Nephron (organoid): ENCODE measurements around the gene MCUB.

Experiments
- H3K27ac Mint-ChIP-seq, 3 experiments: 2 replicates each; pipeline ENCODE4 v1.8.0; 2020; ENCODE audit warnings: mixed read lengths in 3 of 3, mild to moderate bottlenecking in 2 of 3, moderate library complexity in 1 of 3
- H3K27me3 Mint-ChIP-seq: 2 replicates; pipeline ENCODE4 v1.8.0; 2021; ENCODE audit warnings: low read depth, mild to moderate bottlenecking, moderate library complexity, mixed read lengths
- H3K36me3 Mint-ChIP-seq: 2 replicates; pipeline ENCODE4 v1.8.0; 2020; ENCODE audit warnings: low read depth, mixed read lengths
- H3K4me1 Mint-ChIP-seq: 2 replicates; pipeline ENCODE4 v1.8.0; 2020; ENCODE audit warnings: mixed read lengths
- H3K4me3 Mint-ChIP-seq, 3 experiments: 2 replicates each; pipeline ENCODE4 v1.8.0; 2020; ENCODE audit warnings: mild to moderate bottlenecking in 3 of 3, mixed read lengths in 3 of 3, moderate library complexity in 2 of 3
- H3K9me3 Mint-ChIP-seq: 2 replicates; pipeline ENCODE4 v1.8.0; 2020; ENCODE audit warnings: mixed read lengths
- TF ChIP-seq, protein P1 (sequence below), 3 experiments: fragments of 200-600 bp; sonication (generic); IDR thresholded peaks; one replicate each; pipeline ENCODE4 v1.5.0; 2021; ENCODE audit warnings: antibody characterized with exemption in 3 of 3; ENCODE audit not compliant: unreplicated experiment in 3 of 3

The MCUB gene

DNA sequence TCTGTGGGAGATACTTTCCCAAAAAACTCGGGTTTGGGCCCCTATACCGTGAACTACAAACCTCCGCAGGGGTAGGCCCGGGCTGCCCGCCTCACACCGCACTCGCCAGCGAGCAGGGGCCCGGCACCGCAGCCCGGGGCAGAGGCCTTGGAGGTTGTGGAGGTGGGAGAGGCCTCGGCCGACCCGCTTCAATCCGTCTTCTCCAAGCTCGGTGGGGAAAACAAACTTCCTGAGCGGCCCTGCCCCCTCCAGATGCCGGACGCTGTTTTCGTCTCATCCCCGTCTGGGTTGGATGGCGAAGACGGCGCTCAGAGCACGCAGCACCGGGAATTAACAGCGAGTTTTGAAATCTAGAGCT lies 442 bp upstream of the MCUB start:
- peaks cover 2% of the 10 kb centered on the region for H3K9me3 Mint-ChIP-seq
- H3K27me3 Mint-ChIP-seq: peaks cover 31% of the 10 kb centered on the region
- H3K4me1 Mint-ChIP-seq: peaks cover 16% of the 10 kb centered on the region
- H3K4me3 Mint-ChIP-seq: peak overlapping the region; percentile 81 to 83 (median 83)
- TF ChIP-seq, protein P1, sequence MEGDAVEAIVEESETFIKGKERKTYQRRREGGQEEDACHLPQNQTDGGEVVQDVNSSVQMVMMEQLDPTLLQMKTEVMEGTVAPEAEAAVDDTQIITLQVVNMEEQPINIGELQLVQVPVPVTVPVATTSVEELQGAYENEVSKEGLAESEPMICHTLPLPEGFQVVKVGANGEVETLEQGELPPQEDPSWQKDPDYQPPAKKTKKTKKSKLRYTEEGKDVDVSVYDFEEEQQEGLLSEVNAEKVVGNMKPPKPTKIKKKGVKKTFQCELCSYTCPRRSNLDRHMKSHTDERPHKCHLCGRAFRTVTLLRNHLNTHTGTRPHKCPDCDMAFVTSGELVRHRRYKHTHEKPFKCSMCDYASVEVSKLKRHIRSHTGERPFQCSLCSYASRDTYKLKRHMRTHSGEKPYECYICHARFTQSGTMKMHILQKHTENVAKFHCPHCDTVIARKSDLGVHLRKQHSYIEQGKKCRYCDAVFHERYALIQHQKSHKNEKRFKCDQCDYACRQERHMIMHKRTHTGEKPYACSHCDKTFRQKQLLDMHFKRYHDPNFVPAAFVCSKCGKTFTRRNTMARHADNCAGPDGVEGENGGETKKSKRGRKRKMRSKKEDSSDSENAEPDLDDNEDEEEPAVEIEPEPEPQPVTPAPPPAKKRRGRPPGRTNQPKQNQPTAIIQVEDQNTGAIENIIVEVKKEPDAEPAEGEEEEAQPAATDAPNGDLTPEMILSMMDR (IDR thresholded peaks at IDR 0.05; ENCODE audit: unreplicated experiment in 3 of 3): no peak
- peak overlapping the region in 1 of 3 experiments; percentile 58 for H3K27ac Mint-ChIP-seq
- H3K36me3 Mint-ChIP-seq: peaks cover 10% of the 10 kb centered on the region

DNA sequence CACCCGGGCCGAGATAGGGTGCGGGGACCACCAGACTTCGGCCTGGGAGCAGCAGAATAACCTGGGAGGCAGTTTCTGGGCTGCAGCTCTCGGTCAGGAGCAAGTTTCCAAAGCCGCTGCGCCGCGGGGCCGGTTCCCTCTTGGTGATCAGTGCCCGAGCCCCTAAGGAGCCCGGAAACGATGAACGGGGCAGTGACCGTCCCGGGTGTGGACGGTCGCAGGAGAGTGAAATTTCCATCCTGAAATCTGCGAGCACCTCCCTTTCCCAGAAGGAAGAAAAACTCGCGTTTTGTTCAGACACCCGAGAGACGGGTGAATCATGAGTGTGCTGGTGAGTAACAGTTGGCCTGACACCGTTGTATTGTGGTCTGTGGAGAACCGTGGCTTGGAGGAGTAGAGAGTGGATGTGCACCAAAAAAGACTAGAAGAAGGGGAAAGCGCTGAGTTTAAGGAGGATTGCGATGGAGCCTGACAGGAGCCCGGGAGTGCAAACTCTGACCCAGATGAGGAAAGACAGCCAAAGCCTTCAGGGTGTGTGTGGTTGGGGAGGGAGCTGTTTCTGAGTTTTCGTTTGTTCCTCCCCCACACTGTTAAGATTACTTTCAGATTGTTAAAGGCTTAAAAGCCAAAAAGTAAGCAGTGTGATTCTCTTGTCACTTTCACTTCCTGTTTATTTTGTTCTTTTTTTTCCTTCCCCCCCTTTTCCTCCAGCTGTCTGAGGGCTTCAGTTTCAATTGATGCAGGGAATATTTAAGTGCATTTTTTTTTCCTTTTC lies 828 bp downstream of the MCUB start:
- peaks cover 35% of the 10 kb centered on the region for H3K27me3 Mint-ChIP-seq
- peak overlapping the region; percentile 51 to 76 (median 62) for H3K27ac Mint-ChIP-seq
- H3K4me3 Mint-ChIP-seq: peak overlapping the region; percentile 76 to 87 (median 83)
- TF ChIP-seq, protein P1 (IDR thresholded peaks at IDR 0.05; ENCODE audit: unreplicated experiment in 3 of 3): no peak
- peaks cover 2% of the 10 kb centered on the region for H3K9me3 Mint-ChIP-seq
- H3K4me1 Mint-ChIP-seq: peaks cover 16% of the 10 kb centered on the region
- H3K36me3 Mint-ChIP-seq: peaks cover 5% of the 10 kb centered on the region

DNA sequence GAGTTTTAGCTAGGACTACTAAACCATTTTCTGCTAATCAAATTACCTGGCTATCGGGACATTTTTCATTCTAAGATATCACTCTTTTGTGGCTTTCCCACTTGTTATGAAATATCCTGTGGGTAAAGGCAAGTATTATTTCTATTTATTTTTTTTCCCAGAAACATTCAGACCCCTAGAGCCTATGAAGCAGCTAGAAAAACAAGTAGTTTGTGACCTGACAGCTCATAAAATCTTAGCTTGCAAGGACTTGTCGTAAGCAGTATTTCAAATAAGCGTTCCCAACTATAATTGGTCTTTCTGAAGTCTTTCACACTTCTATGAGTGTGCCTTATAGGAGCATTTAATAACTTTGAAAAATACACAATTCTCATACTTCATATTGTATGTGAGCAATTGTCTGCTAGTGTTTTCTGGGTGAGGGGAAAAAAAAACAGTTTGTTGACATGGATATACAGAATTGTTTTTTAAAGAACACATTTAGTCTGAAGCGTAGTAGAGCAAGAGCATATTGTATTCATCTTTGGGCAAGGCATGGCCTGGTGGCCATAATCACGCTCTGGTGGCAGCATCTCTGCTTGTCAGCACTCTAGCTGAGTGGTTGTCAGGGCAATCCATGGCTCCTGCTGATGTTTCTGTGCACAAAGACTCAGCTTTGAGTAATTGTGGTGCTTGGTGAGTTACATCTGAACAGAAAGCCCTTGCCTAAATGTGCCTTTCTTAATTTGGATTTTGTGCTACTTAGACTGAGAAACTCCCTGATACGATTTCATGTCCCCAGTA lies 2.6 kb downstream of the MCUB start:
- Mint-ChIP-seq H3K9me3 (no peaks in the 10 kb centered on the region), H3K27ac (no peak overlapping the region), H3K4me3 (peak overlapping the region; percentile 6 to 63 (median 44)), H3K27me3 (peaks cover 35% of the 10 kb centered on the region), H3K36me3 (no peaks in the 10 kb centered on the region), H3K4me1 (peaks cover 16% of the 10 kb centered on the region)
- TF ChIP-seq, protein P1 (IDR thresholded peaks at IDR 0.05; ENCODE audit: unreplicated experiment in 3 of 3): no peak

DNA sequence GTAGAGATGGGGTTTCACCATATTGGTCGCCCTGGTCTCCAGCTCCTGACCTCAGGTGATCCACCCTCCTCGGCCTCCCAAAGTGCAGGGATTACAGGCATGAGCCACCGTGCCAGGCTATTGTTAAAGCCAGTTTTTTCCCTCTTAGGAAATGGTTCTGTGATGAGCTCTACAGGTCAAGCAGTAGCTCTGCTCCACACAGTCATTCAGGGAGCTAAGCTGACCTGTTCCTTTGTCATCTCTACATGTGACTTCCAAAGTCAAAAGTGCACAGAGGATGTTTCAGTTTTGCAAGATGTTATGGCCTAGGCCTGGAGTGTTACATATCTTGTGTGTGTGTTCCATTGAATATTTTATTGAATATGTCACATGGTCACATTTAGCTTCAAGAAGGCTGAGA lies 11.4 kb downstream of the MCUB start:
- peaks cover 6% of the 10 kb centered on the region for H3K4me1 Mint-ChIP-seq
- no peak overlapping the region for H3K4me3 Mint-ChIP-seq
- no peak overlapping the region for H3K27ac Mint-ChIP-seq
- H3K27me3 Mint-ChIP-seq: no peaks in the 10 kb centered on the region
- H3K36me3 Mint-ChIP-seq: no peaks in the 10 kb centered on the region
- peaks cover 5% of the 10 kb centered on the region for H3K9me3 Mint-ChIP-seq
- TF ChIP-seq, protein P1 (IDR thresholded peaks at IDR 0.05; ENCODE audit: unreplicated experiment in 3 of 3): no peak

DNA sequence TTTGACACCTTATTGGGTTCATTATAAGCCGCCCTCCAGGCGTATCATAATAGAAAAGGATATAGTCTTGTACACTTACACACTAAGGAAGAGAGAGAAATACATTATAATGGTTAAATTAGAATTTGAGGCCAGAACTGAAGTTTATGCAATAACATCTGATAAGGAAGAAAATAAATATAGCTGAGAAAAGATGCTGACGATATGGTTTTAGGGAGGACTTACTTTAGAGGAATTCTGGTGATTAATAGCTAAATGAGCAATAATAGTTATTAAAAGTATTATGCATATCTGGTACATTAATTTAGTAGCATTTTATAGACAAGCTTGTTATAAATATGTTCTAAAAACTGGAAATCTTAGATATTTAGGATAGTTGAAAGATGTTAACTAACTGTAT lies 12.1 kb downstream of the MCUB start:
- TF ChIP-seq, protein P1 (IDR thresholded peaks at IDR 0.05; ENCODE audit: unreplicated experiment in 3 of 3): no peak
- peaks cover 6% of the 10 kb centered on the region for H3K4me1 Mint-ChIP-seq
- no peaks in the 10 kb centered on the region for H3K36me3 Mint-ChIP-seq
- H3K4me3 Mint-ChIP-seq: no peak overlapping the region
- H3K27me3 Mint-ChIP-seq: no peaks in the 10 kb centered on the region
- peaks cover 5% of the 10 kb centered on the region for H3K9me3 Mint-ChIP-seq
- no peak overlapping the region for H3K27ac Mint-ChIP-seq
